DND-41 (cell line): ENCODE results near the gene RBM19.
"Not testable (repeated sequence)": the region's sequence is repeated elsewhere in the genome, so short reads cannot be mapped to it uniquely, and the experiment has no call there.

Source experiments
- ATAC-seq: fragments of 200-7000 bp; cut with Tn5 transposase; 3 replicates; pipeline ENCODE4 v1.9.1; 2021; ENCODE audit warnings: low read depth; ENCODE audit not compliant: insufficient read depth
- DNase-seq: peaks from one replicate; pipeline ENCODE4 v3.0.0-alpha.2; 2020
- H2AFZ ChIP-seq: 2 replicates; pipeline ENCODE4 v1.6.0; 2012; ENCODE audit warnings: low read depth, low read length
- H3K27ac ChIP-seq: 2 replicates; pipeline ENCODE4 v1.5.1; 2012; ENCODE audit warnings: low read length, inconsistent platforms
- H3K27me3 ChIP-seq: fragments of 200-600 bp; sonication (generic); 2 replicates; pipeline ENCODE4 v1.6.0; 2012; ENCODE audit warnings: low read length, mild to moderate bottlenecking, inconsistent platforms; ENCODE audit not compliant: insufficient read depth, poor library complexity
- H3K36me3 ChIP-seq: 2 replicates; pipeline ENCODE4 v1.5.1; 2012; ENCODE audit warnings: low read length, inconsistent platforms; ENCODE audit not compliant: insufficient read depth
- H3K4me1 ChIP-seq: 2 replicates; pipeline ENCODE4 v1.5.1; 2012; ENCODE audit warnings: mild to moderate bottlenecking, low read length; ENCODE audit not compliant: insufficient read depth
- H3K4me2 ChIP-seq: 2 replicates; pipeline ENCODE4 v1.6.0; 2012; ENCODE audit warnings: mild to moderate bottlenecking, moderate library complexity, low read length, inconsistent platforms; ENCODE audit not compliant: insufficient read depth
- H3K4me3 ChIP-seq, 2 experiments: fragments of 200-600 bp in 1 of 2; shearing (Covaris generic) in 1 of 2; 2 replicates each; pipeline ENCODE4 v1.5.1; 2012 to 2016; ENCODE audit warnings: inconsistent platforms in 2 of 2, low read length in 2 of 2, mild to moderate bottlenecking in 2 of 2, low read depth in 1 of 2, moderate library complexity in 1 of 2
- H3K79me2 ChIP-seq: 2 replicates; pipeline ENCODE4 v1.6.0; 2012; ENCODE audit warnings: low read length, inconsistent platforms; ENCODE audit not compliant: insufficient read depth
- H3K9ac ChIP-seq: 2 replicates; pipeline ENCODE4 v1.6.0; 2012; ENCODE audit warnings: low read depth, mild to moderate bottlenecking, inconsistent platforms, low read length, moderate library complexity
- H3K9me3 ChIP-seq: 2 replicates; pipeline ENCODE4 v1.5.1; 2012; ENCODE audit warnings: low read length, moderate library complexity, mild to moderate bottlenecking, inconsistent platforms; ENCODE audit not compliant: insufficient read depth, severe bottlenecking
- H4K20me1 ChIP-seq: 2 replicates; pipeline ENCODE4 v1.6.0; 2012; ENCODE audit warnings: low read length; ENCODE audit not compliant: insufficient read depth
- EZH2 ChIP-seq: IDR thresholded peaks from 3 replicates; pipeline ENCODE4 v1.6.1; 2012; ENCODE audit warnings: borderline replicate concordance, low read depth, mild to moderate bottlenecking, moderate library complexity, low read length, inconsistent platforms; ENCODE audit not compliant: severe bottlenecking
- TF ChIP-seq, protein P1 (sequence below): IDR thresholded peaks from 2 replicates; pipeline ENCODE4 v1.5.1; 2012; ENCODE audit warnings: borderline replicate concordance, low read length, moderate library complexity, mild to moderate bottlenecking; ENCODE audit not compliant: poor library complexity, severe bottlenecking; ENCODE audit errors: extremely low read depth

RBM19 gene

DNA sequence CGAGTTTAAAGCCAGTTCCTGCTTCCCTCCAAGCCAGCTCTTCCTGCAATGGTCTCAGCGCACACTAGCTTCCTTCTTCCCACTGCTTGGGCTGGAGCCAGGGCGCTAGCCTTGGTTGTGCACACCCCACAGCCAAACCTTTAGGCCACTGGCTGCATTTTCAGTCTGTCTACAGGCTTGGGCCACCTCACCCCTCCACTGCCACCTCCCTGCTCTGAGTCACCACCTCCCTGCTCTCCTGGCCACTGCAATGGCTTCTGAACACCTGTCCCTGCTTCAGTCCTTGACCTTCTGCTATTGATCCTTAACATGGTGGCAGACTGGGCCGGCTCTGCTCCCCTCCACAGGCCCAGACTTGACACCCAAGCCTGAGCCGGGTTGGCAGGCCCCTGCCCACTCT is 151.1 kb downstream of the RBM19 start:
- Histone ChIP-seq H3K9me3 (no peaks in the 10 kb centered on the region), H3K79me2 (no peaks in the 10 kb centered on the region), H3K4me1 (no peaks in the 10 kb centered on the region), H2AFZ (no peak overlapping the region), H3K4me2 (no peak overlapping the region), H3K36me3 (0 out of 2 replicates have a peak, but pooled peaks cover 9% of the 10 kb centered on the region), H3K27me3 (no peaks in the 10 kb centered on the region), H3K9ac (no peak overlapping the region), H3K27ac (no peak overlapping the region), H3K4me3 (no peak overlapping the region), H4K20me1 (no peaks in the 10 kb centered on the region)
- no peak for DNase-seq
- no peak for ATAC-seq
- TF ChIP-seq, protein P1, sequence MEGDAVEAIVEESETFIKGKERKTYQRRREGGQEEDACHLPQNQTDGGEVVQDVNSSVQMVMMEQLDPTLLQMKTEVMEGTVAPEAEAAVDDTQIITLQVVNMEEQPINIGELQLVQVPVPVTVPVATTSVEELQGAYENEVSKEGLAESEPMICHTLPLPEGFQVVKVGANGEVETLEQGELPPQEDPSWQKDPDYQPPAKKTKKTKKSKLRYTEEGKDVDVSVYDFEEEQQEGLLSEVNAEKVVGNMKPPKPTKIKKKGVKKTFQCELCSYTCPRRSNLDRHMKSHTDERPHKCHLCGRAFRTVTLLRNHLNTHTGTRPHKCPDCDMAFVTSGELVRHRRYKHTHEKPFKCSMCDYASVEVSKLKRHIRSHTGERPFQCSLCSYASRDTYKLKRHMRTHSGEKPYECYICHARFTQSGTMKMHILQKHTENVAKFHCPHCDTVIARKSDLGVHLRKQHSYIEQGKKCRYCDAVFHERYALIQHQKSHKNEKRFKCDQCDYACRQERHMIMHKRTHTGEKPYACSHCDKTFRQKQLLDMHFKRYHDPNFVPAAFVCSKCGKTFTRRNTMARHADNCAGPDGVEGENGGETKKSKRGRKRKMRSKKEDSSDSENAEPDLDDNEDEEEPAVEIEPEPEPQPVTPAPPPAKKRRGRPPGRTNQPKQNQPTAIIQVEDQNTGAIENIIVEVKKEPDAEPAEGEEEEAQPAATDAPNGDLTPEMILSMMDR = no peak
- no peak for TF ChIP-seq EZH2

DNA sequence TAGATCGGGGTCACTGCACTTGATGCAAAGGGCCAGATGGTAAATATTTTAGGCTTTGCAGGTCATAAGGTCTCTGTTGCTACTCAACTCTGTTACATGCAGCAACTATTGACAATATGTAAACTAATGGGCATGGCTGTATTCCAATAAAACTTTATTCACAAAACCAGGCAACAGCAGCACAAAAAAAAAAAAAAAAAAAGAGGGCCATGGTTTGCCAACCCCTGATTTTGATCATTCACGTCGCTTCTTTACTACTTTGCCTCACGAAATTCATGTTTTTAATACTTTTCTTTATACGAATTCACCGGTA is 152.9 kb downstream of the RBM19 start:
- Histone ChIP-seq H3K4me1 (no peaks in the 10 kb centered on the region), H4K20me1 (no peaks in the 10 kb centered on the region), H3K27me3 (no peaks in the 10 kb centered on the region), H3K4me2 (no peak overlapping the region), H3K9ac (no peak overlapping the region), H2AFZ (no peak overlapping the region), H3K27ac (no peak overlapping the region), H3K4me3 (no peak overlapping the region), H3K36me3 (0 out of 2 replicates have a peak, but pooled peaks cover 9% of the 10 kb centered on the region), H3K79me2 (no peaks in the 10 kb centered on the region), H3K9me3 (no peaks in the 10 kb centered on the region)
- no peak for ATAC-seq
- no peak for DNase-seq
- TF ChIP-seq EZH2 = no peak
- TF ChIP-seq, protein P1 = no peak

DNA sequence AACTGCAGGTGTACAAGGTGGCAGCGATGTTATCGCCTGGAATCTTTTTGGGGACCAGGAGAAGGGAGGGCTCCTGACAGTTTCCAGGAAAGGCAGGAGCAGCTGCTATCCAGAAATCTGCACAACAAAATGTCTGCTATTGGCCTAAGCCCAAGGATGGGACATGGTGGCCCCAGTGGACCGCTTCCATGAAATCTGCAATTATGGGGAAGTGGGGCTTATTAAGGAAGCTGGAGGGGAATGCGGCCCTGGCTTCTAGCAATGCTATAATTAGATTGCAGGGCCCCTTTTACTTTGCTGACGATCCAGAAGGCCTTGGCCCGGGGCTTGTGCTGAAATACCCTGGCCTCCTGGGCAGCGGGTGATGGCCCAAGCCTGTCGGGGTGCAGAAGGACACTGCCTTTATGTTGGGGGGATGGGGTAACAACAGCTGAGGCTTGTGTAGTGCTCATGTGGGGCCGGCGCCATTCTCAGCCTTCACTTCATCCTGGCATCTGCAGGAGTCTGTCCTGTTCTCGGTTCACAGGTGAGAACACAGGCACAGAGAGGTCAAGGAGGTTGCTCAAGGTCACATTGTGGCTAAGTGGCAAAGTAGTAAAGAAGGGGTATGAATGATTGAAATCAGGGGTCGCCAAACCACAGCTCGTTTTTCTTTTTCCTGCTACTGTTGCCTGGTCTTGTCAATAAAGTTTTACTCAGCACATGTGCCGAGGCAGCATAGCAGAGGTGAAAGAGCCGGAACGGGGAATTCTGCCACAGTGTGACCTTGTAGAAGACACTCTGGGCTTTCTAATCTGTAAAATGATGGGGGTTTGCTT is 153.5 kb downstream of the RBM19 start:
- TF ChIP-seq, protein P1 = no peak
- TF ChIP-seq EZH2 = no peak
- ATAC-seq (no peak), DNase-seq (no peak)
- Histone ChIP-seq H3K4me2 (no peak overlapping the region), H3K36me3 (0 out of 2 replicates have a peak, but pooled peaks cover 9% of the 10 kb centered on the region), H3K4me3 (no peak overlapping the region), H3K9me3 (no peaks in the 10 kb centered on the region), H3K4me1 (no peaks in the 10 kb centered on the region), H3K79me2 (no peaks in the 10 kb centered on the region), H3K27me3 (no peaks in the 10 kb centered on the region), H3K9ac (no peak overlapping the region), H2AFZ (no peak overlapping the region), H3K27ac (no peak overlapping the region), H4K20me1 (no peaks in the 10 kb centered on the region)

DNA sequence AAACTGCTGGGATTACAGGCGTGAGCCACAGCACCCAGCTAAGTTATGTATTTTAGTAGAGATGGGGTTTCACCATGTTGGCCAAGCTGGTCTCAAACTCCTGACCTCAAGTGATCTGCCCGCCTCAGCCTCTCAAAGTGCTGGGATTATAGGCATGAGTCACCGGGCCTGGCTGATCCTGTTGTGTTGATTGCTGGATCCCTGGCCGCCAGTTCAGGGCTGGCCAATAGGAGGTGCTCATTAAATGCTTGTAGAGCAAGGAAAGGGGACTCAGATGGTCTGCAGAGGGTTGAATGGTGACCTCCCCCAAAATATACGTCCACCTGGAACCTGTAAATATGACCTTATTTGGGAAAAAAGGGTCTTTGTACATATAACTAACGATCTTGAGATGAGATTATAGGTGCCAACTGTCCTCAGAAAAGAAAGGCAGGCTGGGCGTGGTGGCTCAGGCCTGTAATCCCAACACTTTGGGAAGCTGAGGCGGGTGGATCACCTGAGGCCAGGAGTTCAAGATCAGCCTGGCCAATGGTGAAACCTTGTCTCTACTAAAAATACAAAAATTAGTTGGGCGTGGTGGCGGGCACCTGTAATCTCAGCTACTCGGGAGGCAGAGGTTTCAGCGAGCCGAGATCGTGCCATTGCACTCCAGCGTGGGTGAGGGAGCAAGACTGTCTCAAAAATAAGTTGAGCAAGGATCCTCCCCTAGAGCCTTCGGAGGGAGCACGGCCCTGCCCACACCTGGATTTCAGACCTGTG is 156.5 kb downstream of the RBM19 start:
- not testable (repeated sequence) for DNase-seq, H3K9ac ChIP-seq, H3K36me3 ChIP-seq, H4K20me1 ChIP-seq, H3K79me2 ChIP-seq, H3K4me3 ChIP-seq, H3K9me3 ChIP-seq, H3K27ac ChIP-seq, H2AFZ ChIP-seq, H3K4me1 ChIP-seq, ATAC-seq, H3K4me2 ChIP-seq, H3K27me3 ChIP-seq
